OCI-LY1 (cell line): ENCODE data around the gene FKRP.

Experiments
- CTCF ChIP-seq: fragments of 200-600 bp; sonication (generic), shearing (Covaris generic); IDR thresholded peaks from 2 replicates; pipeline ENCODE4 v1.5.1; 2017; ENCODE audit warnings: mild to moderate bottlenecking, antibody characterized with exemption, low read length, moderate library complexity, mixed read lengths
- EZH2 ChIP-seq: fragments of 200-600 bp; sonication (generic), shearing (Covaris generic); IDR thresholded peaks from 2 replicates; pipeline ENCODE4 v1.8.0; 2017; ENCODE audit warnings: borderline replicate concordance, mixed run types, mild to moderate bottlenecking, antibody characterized with exemption, low read length, moderate library complexity, mixed read lengths

DNA sequence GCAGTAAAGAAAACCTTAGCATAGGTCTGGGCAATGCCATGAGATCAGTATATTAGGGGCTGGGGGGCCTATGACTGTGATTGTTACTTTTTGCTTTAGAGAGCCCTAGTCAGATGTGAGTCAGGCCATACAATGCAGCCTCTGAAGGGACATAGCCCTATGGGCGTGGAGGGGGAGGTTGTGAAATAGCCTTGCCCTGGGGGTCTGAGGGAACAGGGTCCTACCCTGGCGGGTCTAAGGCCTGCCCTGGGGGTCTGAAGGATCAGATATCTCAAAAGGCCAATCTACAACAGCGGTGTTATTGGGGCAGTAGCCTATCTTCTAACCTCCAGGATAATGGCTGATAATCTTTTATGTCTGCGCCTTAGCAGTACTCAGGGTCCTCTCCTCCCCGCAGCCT, 56.3 kb downstream of the FKRP start:
- no peak for TF ChIP-seq CTCF
- TF ChIP-seq EZH2: no peak
